Measurements from ENCODE around the gene EI24.

- TF ChIP-seq CTCF (IDR thresholded peaks at IDR 0.05; ENCODE audit: low read depth, low read length, missing input control), result no peak
- TF ChIP-seq, protein P1, sequence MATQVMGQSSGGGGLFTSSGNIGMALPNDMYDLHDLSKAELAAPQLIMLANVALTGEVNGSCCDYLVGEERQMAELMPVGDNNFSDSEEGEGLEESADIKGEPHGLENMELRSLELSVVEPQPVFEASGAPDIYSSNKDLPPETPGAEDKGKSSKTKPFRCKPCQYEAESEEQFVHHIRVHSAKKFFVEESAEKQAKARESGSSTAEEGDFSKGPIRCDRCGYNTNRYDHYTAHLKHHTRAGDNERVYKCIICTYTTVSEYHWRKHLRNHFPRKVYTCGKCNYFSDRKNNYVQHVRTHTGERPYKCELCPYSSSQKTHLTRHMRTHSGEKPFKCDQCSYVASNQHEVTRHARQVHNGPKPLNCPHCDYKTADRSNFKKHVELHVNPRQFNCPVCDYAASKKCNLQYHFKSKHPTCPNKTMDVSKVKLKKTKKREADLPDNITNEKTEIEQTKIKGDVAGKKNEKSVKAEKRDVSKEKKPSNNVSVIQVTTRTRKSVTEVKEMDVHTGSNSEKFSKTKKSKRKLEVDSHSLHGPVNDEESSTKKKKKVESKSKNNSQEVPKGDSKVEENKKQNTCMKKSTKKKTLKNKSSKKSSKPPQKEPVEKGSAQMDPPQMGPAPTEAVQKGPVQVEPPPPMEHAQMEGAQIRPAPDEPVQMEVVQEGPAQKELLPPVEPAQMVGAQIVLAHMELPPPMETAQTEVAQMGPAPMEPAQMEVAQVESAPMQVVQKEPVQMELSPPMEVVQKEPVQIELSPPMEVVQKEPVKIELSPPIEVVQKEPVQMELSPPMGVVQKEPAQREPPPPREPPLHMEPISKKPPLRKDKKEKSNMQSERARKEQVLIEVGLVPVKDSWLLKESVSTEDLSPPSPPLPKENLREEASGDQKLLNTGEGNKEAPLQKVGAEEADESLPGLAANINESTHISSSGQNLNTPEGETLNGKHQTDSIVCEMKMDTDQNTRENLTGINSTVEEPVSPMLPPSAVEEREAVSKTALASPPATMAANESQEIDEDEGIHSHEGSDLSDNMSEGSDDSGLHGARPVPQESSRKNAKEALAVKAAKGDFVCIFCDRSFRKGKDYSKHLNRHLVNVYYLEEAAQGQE (IDR thresholded peaks at IDR 0.05), result no peak
- TF ChIP-seq, protein P2, sequence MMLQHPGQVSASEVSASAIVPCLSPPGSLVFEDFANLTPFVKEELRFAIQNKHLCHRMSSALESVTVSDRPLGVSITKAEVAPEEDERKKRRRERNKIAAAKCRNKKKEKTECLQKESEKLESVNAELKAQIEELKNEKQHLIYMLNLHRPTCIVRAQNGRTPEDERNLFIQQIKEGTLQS (IDR thresholded peaks at IDR 0.05), result no peak
- TF ChIP-seq MAX (IDR thresholded peaks at IDR 0.05), result no peak
- TF ChIP-seq ZBTB33 (IDR thresholded peaks at IDR 0.05), result peak; percentile 18
- no peak for TF ChIP-seq EGR1 (IDR thresholded peaks at IDR 0.05; ENCODE audit: low read depth in 2 of 2)
- TF ChIP-seq JUND (IDR thresholded peaks at IDR 0.05), result peak in 1 of 2 donors; percentile 21
- TF ChIP-seq TAF1 (conservative IDR thresholded peaks at IDR 0.05), result peak; percentile 78
- TF ChIP-seq HNF4G (IDR thresholded peaks at IDR 0.05), result peak; percentile 64
- peak in 1 of 2 donors; percentile 14 for TF ChIP-seq RAD21 (IDR thresholded peaks at IDR 0.05)
- TF ChIP-seq YY1 (IDR thresholded peaks at IDR 0.05), result peak; percentile 54
- peak in 1 of 2 donors; percentile 24 for TF ChIP-seq GABPA (IDR thresholded peaks at IDR 0.05 in 1 of 2, conservative IDR thresholded peaks at IDR 0.05 in 1 of 2)
- TF ChIP-seq HNF4A (conservative IDR thresholded peaks at IDR 0.05), result peak; percentile 79
These were observed 1.7 kb downstream of the EI24 start for GRCh38 chr11:125570952-125571351.

Data from liver (tissue), 3 donors.